Activated naive CD4-positive, alpha-beta T cell (primary cell): ENCODE results near the gene IRAG1.

ENCODE experiments used
- DNase-seq, 4 experiments: peaks; one replicate each; lab custom pipeline; 2025; lab: John Stamatoyannopoulos, UW

The IRAG1 gene

GRCh38 chr11:10646681-10647355, 46.7 kb downstream of the IRAG1 start:
- DNase-seq, result no peak

- no peak for DNase-seq
Measured at GRCh38 chr11:10646005-10646404, 47.5 kb downstream of the IRAG1 start.

- no peak for DNase-seq
Measured at GRCh38 chr11:10645212-10645795, 48.3 kb downstream of the IRAG1 start.
